PC-3 (cell line): ENCODE results near the gene GABRG3. TPM values are rescaled to one million over a fixed set of nuclear protein-coding genes. Genes with fewer than 3 reads are reported as not detected.

Source experiments
- ATAC-seq: fragments of 200-7000 bp; cut with Tn5 transposase; 2 replicates; pipeline ENCODE4 v1.9.1; 2020; ENCODE audit warnings: mild to moderate bottlenecking, moderate library complexity
- BruUV-seq: library from RNA; stranded (reverse); fragments of 400-500 nt; replicated peaks from 2 replicates; lab custom pipeline; 2021; lab: Mats Ljungman, UMichigan
- CTCF ChIA-PET: fragments of 300-600 bp; sonication (Branson Sonifier 250); formaldehyde crosslinking; loops from one replicate; lab custom pipeline; 2022; ENCODE audit warnings: antibody characterized with exemption; lab: Charles Lee
- POLR2A ChIA-PET: fragments of 300-600 bp; sonication (Branson Sonifier 250); formaldehyde crosslinking; loops from one replicate; lab custom pipeline; 2022; ENCODE audit warnings: antibody characterized with exemption; ENCODE audit not compliant: unreplicated experiment; lab: Charles Lee
- DNase-seq: peaks from one replicate; pipeline ENCODE4 v3.0.0-alpha.2; 2015
- H2AFZ ChIP-seq: fragments of 300-600 bp; sonication (generic); 2 replicates; pipeline ENCODE4 v1.6.0; 2016; ENCODE audit warnings: antibody characterized with exemption, low read length
- H3F3A ChIP-seq: fragments of 300-600 bp; sonication (generic); one replicate; pipeline ENCODE4 v1.6.0; 2017; ENCODE audit warnings: antibody characterized with exemption, low read length, control low read depth, mild to moderate bottlenecking; ENCODE audit not compliant: unreplicated experiment
- H3K27ac ChIP-seq: fragments of 300-600 bp; sonication (generic); 2 replicates; pipeline ENCODE4 v1.5.1; 2016; ENCODE audit warnings: mild to moderate bottlenecking, low read length
- H3K27me3 ChIP-seq: fragments of 300-600 bp; sonication (generic); 2 replicates; pipeline ENCODE4 v1.6.1; 2016; ENCODE audit warnings: low read length, mixed read lengths
- H3K36me3 ChIP-seq: fragments of 300-600 bp; sonication (generic); 2 replicates; pipeline ENCODE4 v1.6.1; 2016; ENCODE audit warnings: low read depth, mixed run types, low read length, mixed read lengths
- H3K4me1 ChIP-seq: fragments of 300-600 bp; sonication (generic); 2 replicates; pipeline ENCODE4 v1.5.1; 2016; ENCODE audit warnings: low read length; ENCODE audit not compliant: insufficient read depth
- H3K4me2 ChIP-seq: fragments of 300-600 bp; sonication (generic); 2 replicates; pipeline ENCODE4 v1.6.0; 2016; ENCODE audit warnings: low read length
- H3K4me3 ChIP-seq: fragments of 300-600 bp; sonication (generic); 2 replicates; pipeline ENCODE4 v1.5.1; 2016; ENCODE audit warnings: mild to moderate bottlenecking, low read length, mixed read lengths
- H3K79me2 ChIP-seq: fragments of 300-600 bp; sonication (generic); 2 replicates; pipeline ENCODE4 v1.6.1; 2017; ENCODE audit warnings: low read length, mixed read lengths
- H3K9ac ChIP-seq: fragments of 300-600 bp; sonication (generic); 2 replicates; pipeline ENCODE4 v1.6.0; 2016; ENCODE audit warnings: mild to moderate bottlenecking, low read length
- H3K9me2 ChIP-seq: fragments of 300-600 bp; sonication (generic); replicated peaks from 2 replicates; pipeline ENCODE4 v1.6.1; 2016; ENCODE audit warnings: mixed run types, low read length, mixed read lengths
- H3K9me3 ChIP-seq: fragments of 300-600 bp; sonication (generic); 2 replicates; pipeline ENCODE4 v1.6.1; 2016; ENCODE audit warnings: low read length, mixed read lengths
- H4K20me1 ChIP-seq: fragments of 300-600 bp; sonication (generic); 2 replicates; pipeline ENCODE4 v1.6.1; 2016; ENCODE audit warnings: low read length, mixed read lengths
- CTCF ChIP-seq: fragments of 300-600 bp; sonication (generic); conservative IDR thresholded peaks from 2 replicates; pipeline ENCODE4 v1.5.1; 2017; ENCODE audit warnings: antibody characterized with exemption, low read depth, mild to moderate bottlenecking, low read length
- EZH2 ChIP-seq: fragments of 300-600 bp; sonication (generic); IDR thresholded peaks from one replicate; pipeline ENCODE4 v1.6.1; 2017; ENCODE audit warnings: antibody characterized with exemption, mild to moderate bottlenecking, low read length; ENCODE audit not compliant: unreplicated experiment
- EZH2phosphoT487 ChIP-seq: fragments of 300-600 bp; sonication (generic); IDR thresholded peaks from 2 replicates; pipeline ENCODE4 v1.6.1; 2018; ENCODE audit warnings: mild to moderate bottlenecking, antibody characterized with exemption, low read length, borderline replicate concordance
- intact Hi-C: fragments of 100-400 bp; cut with micrococcal nuclease; formaldehyde crosslinking; loops from 2 replicates; pipeline ENCODE4 v1.9.0; 2023
- total RNA-seq: library from RNA; depleted of rRNA; stranded (reverse); fragments of >200 nt; gene quantifications from 2 replicates; pipeline ENCODE4 v1.2.3, GENCODE V29; 2014

The GABRG3 gene
- total RNA-seq, 1 experiment from 2014 or later, result 0.11 TPM

DNA sequence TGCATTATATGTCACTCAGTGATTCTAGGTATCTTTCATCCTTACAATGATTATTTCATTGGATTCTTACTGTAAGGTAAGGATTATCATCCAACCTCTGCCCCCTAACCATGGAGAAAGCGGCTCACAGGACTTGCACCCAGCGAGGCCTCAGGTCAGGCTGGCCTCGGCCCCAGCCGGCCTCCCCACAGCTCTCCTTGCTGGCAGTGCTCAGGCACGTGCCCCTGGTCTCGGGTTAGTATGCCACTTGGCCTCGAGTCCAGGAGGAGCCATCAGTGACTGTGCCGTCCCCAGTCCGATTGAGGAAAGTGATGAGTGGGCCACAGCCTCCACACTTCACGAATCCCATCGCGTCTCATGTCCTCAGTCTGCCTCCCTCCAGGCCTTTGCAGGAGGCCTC is 35.7 kb upstream of the GABRG3 start:
- H2AFZ ChIP-seq, result no peak overlapping the region
- no peak overlapping the region for H3K9ac ChIP-seq
- no peak overlapping the region for H3K4me2 ChIP-seq
- DNase-seq (no peak), ATAC-seq (no peak)
- no peak for TF ChIP-seq EZH2phosphoT487
- TF ChIP-seq EZH2, result no peak
- no peak for TF ChIP-seq CTCF
- H3K9me3 ChIP-seq, result no peaks in the 10 kb centered on the region
- no peaks in the 10 kb centered on the region for H3F3A ChIP-seq
- H3K9me2 ChIP-seq, result no peaks in the 10 kb centered on the region
- ChIA-PET POLR2A (no interaction called here), CTCF (no interaction called here)
- H3K4me3 ChIP-seq, result no peak overlapping the region
- no peaks in the 10 kb centered on the region for H3K4me1 ChIP-seq
- H3K79me2 ChIP-seq, result no peaks in the 10 kb centered on the region
- H3K27ac ChIP-seq, result no peak overlapping the region
- H3K27me3 ChIP-seq, result no peaks in the 10 kb centered on the region
- H3K36me3 ChIP-seq, result no peaks in the 10 kb centered on the region
- BruUV-seq, result no TSS peak
- H4K20me1 ChIP-seq, result no peaks in the 10 kb centered on the region
- intact Hi-C loops, result no loop called here

- Histone ChIP-seq H3K4me3 (no peak overlapping the region), H3K36me3 (no peaks in the 10 kb centered on the region), H3K27ac (no peak overlapping the region), H3K79me2 (no peaks in the 10 kb centered on the region), H3K4me1 (no peaks in the 10 kb centered on the region), H2AFZ (no peak overlapping the region), H3K9ac (no peak overlapping the region), H3K27me3 (no peaks in the 10 kb centered on the region), H3K9me2 (no peaks in the 10 kb centered on the region), H3K4me2 (no peak overlapping the region), H3F3A (no peaks in the 10 kb centered on the region), H3K9me3 (no peaks in the 10 kb centered on the region), H4K20me1 (no peaks in the 10 kb centered on the region)
- intact Hi-C loops, result no loop called here
- TF ChIP-seq EZH2 (no peak), EZH2phosphoT487 (no peak), CTCF (no peak)
- BruUV-seq, result no TSS peak
- ChIA-PET CTCF (no interaction called here), POLR2A (no interaction called here)
- ATAC-seq (no peak), DNase-seq (no peak)
These were observed 34.5 kb upstream of the GABRG3 start for GRCh38 chr15:26936502-26936901.

- no TSS peak for BruUV-seq
- no peak overlapping the region for H3K4me2 ChIP-seq
These were observed 33.8 kb upstream of the GABRG3 start for GRCh38 chr15:26937134-26937533.

More at GRCh38 chr15:26937134-26937533, 33.8 kb upstream of the GABRG3 start:
- Histone ChIP-seq H3K9me3 (no peaks in the 10 kb centered on the region), H3K79me2 (no peaks in the 10 kb centered on the region), H3K27ac (no peak overlapping the region), H2AFZ (no peak overlapping the region), H3K9ac (no peak overlapping the region), H4K20me1 (no peaks in the 10 kb centered on the region), H3F3A (no peaks in the 10 kb centered on the region), H3K9me2 (no peaks in the 10 kb centered on the region), H3K4me1 (no peaks in the 10 kb centered on the region), H3K4me3 (no peak overlapping the region), H3K36me3 (no peaks in the 10 kb centered on the region), H3K27me3 (no peaks in the 10 kb centered on the region)
- intact Hi-C loops, result no loop called here
- no peak for TF ChIP-seq EZH2phosphoT487
- no peak for TF ChIP-seq EZH2
- TF ChIP-seq CTCF, result no peak
- CTCF ChIA-PET, result no interaction called here
- ATAC-seq (no peak), DNase-seq (no peak)
- POLR2A ChIA-PET, result no interaction called here
